HG02678 (cell line): ENCODE results near the gene TOX3.

ENCODE experiments used
- ATAC-seq: cut with Tn5 transposase; IDR thresholded peaks from one replicate; pipeline ENCODE4 v1.9.1; 2021; ENCODE audit warnings: mild to moderate bottlenecking, moderate library complexity; ENCODE audit not compliant: unreplicated experiment

The TOX3 gene

DNA sequence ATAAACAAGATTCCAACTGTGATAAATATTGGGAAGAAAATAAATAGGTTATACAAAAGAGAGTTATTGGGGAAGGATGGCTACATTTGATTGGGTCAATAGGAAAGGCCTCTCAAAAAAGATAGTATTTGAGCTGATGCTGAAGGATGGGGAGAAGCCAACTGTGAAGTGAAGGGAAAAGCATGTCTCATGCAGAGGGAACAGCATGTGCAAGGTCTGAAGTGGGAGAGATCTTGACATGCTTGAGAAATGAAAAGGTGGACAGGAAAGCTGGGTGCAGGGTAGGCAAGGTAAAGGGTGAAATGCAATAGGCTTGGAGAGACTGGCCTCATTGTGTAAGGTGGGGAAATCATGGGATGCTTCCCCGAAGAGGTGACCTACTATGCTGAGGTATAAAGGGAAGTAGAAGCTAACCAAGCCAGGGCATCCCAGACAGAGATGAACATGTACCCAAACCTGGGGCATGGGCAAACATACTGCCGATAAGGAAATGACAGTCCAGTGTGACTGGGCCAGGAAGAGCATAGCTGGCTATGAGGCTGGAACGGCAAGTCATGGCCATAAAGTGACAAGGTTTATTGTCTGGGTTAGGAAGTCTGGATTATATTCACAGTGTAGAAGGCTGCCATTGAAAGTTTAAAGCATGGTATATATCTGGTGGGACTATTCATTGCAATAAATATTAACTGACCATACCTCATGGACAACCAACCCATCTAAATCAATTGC lies 91.2 kb downstream of the TOX3 start:
- ATAC-seq = no peak

DNA sequence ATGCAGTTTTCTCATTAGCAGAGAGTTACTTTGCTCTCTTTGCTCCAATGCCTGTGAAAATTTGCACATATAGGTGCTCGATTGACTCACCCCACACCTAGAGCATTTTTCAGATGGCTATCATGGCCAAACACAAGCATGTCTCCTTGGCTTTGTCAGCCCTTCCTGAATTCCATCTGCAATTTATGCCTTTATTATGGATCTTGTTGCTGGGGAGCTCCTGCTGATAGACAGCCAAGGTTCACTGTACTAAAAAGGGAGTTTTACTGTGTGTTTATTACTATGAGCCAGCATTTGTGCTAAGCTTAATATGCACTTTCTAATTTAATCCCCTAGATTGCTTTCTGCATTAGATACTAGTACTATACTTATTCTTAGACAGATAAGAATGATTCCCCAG lies 93.3 kb downstream of the TOX3 start:
- no peak for ATAC-seq

DNA sequence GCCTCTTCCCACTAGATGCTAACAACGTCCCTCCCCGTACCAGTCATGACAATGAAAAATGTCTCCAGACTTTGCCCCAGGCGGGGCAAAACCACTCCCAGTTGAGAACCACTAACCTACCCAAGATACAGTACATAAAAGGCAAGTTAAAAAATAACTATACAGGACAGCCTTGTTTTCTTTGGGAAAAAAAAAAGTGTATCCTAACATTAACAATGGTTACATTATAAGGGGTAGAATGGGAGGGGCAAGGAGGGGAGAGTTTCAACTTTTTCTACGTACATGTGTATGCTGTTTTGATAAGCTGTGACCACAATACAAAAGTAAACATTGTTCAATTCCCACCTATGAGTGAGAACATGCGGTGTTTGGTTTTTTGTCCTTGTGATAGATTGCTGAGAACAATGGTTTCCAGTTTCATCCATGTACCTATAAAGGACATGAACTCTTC lies 94.9 kb downstream of the TOX3 start:
- ATAC-seq = no peak

DNA sequence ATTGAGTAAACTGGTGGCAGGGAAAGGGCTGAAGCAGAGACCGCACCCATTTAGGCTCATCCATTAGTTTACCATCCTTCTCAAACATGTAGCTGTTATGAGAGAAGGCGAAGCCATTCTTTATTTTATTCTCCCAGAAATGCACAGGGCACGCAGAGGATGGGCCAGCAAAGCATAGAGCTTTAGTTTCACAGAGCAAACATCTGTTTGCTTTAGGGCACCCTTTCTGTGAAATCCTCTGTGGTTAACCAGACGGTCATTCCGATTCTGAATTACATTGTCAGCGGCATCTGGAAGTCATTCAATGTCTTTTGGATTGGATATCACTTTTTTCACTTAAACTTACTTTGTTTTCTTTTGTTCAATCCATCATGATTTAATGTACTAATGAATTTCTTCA lies 96.0 kb downstream of the TOX3 start:
- no peak for ATAC-seq

DNA sequence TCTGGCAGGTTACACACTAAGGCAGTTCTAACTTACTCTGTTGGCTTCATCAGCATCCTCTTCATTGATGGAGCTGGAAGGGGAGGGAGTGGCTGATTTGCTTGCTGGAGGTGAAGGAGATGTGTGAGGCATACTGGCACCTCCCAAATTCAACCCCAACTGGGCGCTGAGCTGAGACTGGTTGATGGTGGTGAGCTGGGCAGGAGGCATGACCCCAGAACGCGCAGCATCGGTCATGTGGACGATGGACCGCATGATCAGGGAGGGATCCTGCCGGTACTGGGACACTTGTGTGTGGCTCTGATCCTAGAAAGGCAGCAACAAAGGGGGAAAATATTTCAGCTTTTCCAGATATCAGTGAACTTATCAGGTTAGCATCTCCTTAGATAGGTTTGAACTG lies 96.7 kb downstream of the TOX3 start:
- no peak for ATAC-seq

DNA sequence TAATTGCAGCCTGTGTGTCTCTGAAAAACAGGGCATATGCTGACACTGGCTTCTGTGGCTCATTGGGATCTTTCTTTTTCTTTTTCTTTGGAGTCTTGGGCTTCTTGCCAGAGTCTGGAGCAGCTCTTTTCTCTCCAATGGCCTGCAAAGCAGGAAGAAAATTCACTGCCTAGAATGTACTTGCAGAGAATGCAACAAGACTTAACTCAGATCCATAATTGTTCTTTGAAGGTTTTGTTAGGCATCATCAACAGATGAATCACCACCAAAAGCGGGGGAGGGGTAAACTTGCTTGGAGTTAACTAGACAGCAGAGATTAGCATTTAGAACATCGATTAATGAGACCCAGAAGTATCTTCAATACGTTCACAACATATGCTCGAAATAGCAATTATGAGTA lies 100.9 kb downstream of the TOX3 start:
- ATAC-seq = no peak

DNA sequence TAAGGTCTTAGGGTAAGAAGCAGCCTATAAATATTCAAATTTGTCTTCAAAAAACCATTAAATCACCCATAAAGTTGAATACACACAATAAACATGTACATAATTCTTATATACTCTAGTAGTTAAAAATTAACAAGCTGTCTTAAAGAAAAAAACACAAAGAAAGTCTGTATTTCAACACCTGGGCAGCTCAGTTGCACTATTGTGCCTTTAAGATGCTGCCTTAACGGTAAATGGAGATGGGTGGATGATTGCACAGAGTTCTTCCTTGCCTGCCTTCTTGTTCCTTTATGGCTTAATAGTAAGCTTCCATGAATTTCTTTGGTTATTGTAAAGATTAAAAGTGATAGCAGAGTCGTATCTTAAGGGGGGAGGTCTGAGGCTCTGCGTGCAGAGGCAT lies 105.1 kb downstream of the TOX3 start:
- ATAC-seq = no peak

DNA sequence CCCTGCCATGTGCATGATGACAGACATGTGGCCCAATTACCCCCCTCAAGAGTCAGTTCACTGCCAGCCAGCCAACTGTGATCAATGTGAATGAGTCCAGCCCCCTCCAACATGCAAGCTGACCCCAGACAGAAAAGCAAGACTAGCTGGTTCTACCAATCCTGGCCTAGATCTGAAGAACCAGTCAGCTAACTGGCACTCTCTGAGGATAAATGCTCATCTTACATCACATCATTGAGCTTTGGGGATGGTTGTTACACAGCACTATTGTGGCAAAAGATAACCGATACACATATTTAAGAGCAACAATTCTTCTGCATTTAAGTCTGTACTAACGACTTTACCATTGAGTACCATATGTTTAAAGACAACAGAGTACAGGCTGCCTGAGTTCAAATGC lies 106.7 kb downstream of the TOX3 start:
- ATAC-seq = no peak

DNA sequence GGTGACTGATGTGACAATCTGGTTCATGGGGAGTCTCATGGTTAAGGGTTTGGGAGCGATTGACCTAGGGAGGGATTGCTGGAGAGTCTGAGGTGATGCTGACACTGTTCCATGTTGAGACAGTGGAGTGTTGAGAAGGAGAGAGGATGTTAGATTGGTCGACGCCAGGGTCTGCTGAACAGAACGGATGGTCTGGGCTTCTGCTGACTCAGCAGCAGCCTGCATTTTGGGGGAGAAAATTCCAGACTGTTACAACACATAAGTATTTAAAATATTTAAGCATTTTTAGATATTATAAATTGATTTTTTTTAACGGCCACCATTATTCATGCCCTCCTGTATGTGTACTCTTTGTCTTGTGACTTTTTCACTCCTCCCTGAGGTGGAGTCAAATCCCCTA lies 107.2 kb downstream of the TOX3 start:
- no peak for ATAC-seq

DNA sequence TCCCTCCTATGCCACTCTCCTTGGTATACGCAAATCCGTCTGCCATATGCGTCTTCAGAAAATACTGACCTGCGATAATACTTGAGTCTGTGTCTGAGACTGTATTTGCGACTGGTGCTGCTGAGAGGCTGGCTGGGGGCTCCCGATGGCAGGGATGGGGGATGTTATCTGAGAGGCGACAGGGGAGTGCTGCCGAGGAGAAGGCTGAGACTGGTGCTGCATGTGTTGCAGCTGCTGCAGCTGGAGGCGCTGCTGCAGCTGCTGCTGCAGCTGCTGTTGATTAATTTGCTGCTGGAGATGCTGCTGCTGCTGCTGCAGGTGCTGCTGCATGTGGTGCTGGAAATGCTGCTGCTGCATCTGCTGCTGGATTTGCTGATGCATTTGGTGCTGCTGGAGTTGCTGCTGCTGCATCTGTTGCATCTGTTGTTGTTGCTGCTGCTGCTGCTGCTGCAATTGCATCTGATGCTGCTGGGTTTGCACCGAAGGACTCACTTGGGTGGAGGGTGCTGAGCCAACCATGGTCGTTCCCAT lies 107.7 kb downstream of the TOX3 start:
- no peak for ATAC-seq

DNA sequence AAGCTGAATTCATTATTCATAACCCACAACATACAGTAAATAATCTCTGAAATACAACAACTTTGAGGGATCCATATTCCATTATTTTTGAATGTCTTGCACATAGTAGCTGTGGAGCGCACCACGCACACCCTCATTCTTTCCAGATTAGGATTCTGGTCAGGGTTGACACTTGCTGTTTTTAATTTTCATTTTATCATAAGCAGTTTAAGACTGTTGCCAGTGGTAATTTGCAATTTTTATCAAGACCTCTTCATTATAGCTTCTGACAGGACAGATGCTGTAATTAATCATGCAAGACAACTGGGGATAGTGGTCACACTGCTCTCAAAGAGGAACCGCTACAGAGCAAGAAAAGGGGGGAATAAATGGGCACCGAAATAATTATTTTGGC lies 109.7 kb downstream of the TOX3 start:
- no peak for ATAC-seq

DNA sequence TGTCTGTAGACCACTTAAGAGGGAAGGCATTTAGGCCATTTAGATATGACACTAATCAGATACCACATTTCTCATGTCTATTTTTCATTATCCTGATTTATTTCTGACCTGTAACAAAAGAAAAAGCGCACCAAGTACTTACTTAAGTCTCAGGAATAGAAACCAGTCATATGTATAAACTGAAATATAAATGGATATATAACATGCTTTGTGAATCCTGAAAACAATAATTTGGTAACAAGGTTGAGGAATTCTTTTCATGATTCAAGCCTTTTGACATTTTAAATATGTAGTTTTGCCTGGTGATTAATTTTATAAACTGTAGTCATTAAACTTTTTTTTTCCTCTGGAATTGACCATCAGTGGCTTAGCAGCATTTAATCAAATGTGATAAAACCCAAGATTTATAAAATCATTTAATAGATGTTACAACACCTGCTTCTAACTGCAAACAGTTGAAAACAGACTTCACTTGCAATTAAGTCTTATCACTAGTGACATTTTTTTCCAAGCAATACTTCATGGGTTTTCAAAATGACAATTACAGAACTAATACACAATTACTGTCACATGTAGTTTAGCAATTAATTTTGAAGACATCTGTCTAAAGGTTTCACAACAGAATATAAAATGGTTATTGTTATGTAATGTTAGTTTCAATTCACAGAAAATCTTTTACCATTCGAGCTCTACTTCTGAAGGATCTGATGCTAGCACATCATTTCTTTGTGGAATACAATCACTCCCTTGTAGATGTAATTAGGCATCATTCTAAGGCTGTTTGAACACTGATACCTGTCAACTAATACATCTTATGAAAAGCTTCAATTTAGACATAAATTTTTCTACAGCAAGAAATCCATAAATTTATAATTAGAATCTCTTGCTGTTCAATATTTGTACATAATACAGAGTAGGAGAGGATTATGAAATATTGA lies 110.3 kb downstream of the TOX3 start:
- no peak for ATAC-seq

DNA sequence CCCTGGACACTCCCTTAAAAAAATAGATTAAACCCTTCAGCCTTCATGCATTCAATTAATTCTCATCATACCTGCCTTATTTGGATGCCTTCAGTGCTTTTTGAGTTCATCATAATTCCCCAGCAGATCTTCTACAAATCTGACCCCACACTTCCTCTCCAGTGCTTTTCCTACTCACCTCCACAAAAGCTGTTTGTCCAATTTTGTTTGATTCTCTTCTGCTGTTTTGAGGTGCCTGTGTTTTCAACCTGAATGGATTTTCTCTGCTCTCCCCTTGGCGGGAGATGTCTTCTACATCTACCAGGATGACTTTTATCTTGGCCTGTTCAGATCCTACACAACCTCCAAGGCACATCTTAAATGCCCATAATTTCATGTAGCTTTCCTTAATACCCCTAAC lies 112.7 kb downstream of the TOX3 start:
- no peak for ATAC-seq

DNA sequence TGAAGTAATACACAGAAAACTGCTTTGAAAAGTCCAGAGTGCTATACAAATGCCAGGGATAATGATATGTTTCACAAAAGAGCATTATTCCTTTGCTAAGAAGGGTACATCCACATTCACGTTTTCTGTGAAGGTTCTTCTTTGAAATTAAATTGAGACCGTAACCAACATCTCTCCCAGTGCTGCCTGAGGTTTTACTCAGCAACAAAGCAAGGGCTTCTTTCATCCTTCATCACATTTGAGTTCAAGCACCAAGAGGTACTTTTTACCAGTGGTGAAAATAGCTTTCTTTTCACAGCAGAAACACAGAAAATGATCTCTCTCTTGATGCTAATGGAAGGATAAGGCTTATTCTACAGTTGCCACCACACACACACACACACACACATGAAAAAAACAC lies 113.3 kb downstream of the TOX3 start:
- ATAC-seq = no peak

DNA sequence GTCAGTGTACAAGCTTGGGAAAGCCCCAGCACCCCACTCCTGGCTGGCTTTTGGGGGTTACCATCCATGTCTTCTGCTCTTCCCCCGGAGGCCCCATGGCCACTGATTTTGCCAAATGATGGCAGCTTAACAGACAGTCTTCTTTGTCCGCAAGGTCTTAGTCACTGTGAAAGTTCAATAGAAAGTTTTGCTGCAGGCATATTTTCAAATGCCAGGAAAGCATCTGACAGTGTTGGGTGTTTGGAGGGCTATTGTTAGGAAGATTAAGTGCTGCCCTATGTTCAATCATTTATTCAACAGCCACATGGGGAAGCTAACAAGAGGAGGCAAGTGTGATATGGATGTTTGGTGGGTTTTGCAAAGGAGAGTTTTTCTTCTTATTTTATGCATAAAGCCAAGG lies 122.4 kb downstream of the TOX3 start:
- no peak for ATAC-seq

DNA sequence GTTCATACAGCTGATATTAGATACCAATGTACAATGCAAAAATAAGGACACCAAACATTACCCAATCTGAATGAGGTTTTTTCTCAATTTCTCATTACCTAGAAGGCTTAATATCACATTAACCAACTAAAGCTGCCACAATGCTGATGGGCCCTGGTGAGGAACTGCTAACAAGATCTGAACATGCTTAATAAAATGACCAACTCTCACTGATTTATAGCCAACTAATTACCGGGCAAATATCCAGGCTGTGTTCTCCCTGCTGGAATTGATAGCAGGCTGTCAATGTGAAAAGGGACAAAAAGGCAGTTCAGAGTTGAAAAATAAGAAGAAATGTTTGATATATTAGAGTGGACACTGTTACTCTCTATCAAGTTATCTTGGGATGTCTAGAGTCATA lies 124.6 kb downstream of the TOX3 start:
- ATAC-seq = no peak

DNA sequence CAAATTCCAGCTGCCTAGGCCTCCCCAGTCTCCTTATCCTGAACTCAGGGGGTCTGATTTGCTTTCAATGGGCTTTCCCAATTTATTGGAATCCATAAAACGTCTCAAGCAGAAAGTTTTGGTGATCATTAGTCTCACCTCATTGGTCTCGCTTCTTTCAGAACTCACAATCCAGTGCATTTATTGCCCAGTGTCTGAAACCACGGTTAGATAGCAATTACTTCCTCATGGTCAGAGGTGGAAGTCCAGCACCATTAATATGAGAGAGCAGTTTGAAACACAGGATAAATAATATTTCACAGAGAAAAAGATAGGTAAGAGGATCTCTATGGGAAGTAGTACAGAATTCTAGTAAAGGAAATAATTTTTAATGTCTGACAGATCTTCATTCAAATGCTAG lies 128.7 kb downstream of the TOX3 start:
- no peak for ATAC-seq

DNA sequence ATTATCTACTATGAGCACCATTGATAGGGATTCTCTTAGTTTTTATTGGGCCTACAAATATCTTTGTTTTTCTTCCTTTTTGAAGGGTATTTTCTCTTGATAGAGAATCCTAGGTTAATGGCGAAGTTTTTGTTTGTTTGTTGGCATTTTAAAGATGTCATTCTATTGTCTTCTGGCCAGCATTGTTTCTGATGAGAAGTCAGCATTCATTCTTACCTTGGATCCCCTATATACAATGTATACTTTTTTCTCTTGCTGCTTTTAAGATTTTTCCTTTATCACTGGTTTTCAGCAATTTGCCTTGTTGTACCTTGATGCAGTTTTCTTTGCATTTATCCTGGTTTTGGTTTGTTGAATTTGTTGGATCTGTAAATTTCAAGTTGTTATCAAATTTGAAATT lies 130.1 kb downstream of the TOX3 start:
- ATAC-seq = no peak

DNA sequence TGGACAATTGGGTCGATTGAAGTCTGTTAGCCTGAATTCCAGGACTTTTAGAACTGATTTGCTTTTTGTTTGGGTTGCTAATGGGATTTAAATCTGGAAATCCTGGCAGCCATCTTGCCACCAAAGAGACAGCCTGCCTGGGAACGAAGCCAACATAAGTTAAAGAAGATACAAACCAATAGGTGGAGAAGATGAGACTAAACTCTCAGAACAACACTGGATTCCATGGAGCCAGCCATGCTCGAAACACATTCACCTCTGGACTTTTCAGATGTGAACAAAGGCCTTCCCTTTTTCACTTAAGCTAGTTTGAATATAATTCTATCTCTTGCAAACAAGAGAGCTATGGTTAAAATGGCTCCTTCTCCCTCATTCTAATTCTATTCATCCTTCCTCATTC lies 135.9 kb downstream of the TOX3 start:
- no peak for ATAC-seq

DNA sequence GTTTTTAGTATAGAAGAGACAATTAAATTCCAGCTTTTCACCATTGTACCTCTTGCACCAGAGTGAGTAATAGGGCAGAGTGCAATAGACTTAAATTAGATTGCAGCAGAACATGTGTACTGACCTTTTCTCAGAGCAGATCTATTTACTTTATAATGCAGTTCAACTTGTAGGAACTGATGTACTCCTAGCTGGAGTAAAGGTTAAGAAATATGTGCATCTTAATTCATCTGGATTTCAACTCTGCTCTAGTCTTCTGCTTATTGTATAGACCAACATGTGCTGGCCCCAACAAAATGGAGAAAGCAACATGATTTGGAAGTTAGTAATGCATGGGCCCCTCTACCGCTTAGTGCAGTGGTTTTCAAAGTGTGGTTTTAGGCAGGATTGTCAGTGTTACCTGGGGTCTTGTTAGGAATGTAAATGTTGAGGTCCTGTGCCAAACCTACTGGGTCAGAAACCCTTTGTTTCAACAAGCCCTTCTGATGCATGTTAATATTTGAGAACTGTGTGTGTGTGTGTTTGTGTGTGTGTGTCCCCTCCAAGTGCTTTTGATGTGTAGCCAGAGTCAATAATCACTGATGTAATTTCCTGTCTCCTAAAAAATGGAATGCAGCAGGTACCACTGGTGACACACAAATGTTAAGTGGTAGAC lies 138.6 kb downstream of the TOX3 start:
- no peak for ATAC-seq

DNA sequence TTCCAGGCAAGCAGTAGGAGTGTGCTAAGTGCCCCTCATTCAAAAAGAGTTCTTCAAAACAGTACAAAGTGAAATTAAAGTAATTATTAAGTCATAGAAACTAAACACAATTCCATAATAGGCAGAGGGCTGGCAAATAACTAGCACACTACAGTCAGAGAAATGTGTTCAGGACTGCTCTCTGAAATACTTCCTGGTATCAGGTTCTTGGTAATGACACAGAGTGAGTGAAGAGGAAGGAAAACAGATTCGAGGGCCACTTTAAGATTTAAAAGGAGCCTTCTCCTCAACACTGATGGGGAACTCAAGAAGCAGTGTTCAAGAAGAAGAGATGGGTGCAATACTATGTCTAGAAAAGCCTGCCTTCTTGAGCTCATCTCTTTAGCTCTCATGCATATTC lies 139.2 kb downstream of the TOX3 start:
- no peak for ATAC-seq

DNA sequence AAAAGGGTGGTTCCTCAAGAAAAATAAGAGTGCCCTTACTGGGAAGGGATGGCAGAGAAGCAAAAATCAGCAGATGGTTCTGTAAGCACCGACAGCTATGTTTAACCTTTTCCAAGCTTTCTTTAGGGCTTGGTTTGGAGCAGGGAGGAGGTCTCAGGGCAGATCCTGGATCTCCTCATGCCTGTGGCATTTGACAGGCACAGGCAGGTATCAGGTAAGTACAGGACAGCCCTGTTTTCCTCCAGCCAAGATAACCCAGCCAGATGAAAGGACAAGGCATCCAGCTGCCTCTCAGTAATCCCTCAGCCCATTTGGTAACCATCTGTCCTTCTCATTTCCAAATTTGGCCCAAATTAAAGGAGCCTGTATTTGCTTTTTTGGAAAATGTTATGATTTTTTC lies 141.5 kb downstream of the TOX3 start:
- no peak for ATAC-seq
